Measurements from ENCODE around the gene CEL. TPM values are rescaled to one million over a fixed set of nuclear protein-coding genes. Genes with fewer than 3 reads are reported as not detected.

Gene CEL
- total and polyA plus RNA-seq, 2 donors (not counting 3 experiments of a cell fraction or from before 2014, with no cell fraction given) = 0.92 to 1.1 TPM

GRCh38 chr9:133058550-133059320 lies 3.0 kb upstream of the CEL start:
- no peaks in the 10 kb centered on the region for H3K9me1 ChIP-seq (replicated peaks; ENCODE audit: control insufficient read depth, extremely low read depth, insufficient read depth, low read length)
- no peak overlapping the region for H3K27ac ChIP-seq (ENCODE audit: insufficient read depth, low read depth, low read length)
- DNase-seq (ENCODE audit: low read depth, low spot score) (no peak), FAIRE-seq (no peak)
- no peak overlapping the region for H3K9ac ChIP-seq (replicated peaks; ENCODE audit: extremely low read depth, insufficient read depth, low read length)
- ChIA-PET CTCF (no interaction called here), POLR2A (no interaction called here)
- no peak overlapping the region for H2AFZ ChIP-seq (ENCODE audit: low read depth, low read length)
- H3K9me3 ChIP-seq (replicated peaks; ENCODE audit: control insufficient read depth, insufficient read depth, low read length) = no peaks in the 10 kb centered on the region
- no TSS peak for BruUV-seq (replicated peaks)
- H3K36me3 ChIP-seq (ENCODE audit: control insufficient read depth in 2 of 2, extremely low read depth in 1 of 2, insufficient read depth in 2 of 2, low read length in 2 of 2) = peaks cover 0 to 25% of the 10 kb centered on the region in 2 experiments
- H3K4me2 ChIP-seq (ENCODE audit: insufficient read depth, low read length) = no peak overlapping the region
- peaks cover 3% of the 10 kb centered on the region for H3K4me1 ChIP-seq (ENCODE audit: control insufficient read depth, extremely low read depth, insufficient read depth, low read length)
- intact Hi-C loops (cut with micrococcal nuclease) = no loop called here
- dilution Hi-C loops (cut with MboI; ENCODE audit: extremely low pct_ligation_motif_present, low sequenced_read_pairs) = no loop called here
- no peak overlapping the region for H3K4me3 ChIP-seq (replicated peaks in 1 of 3; ENCODE audit: insufficient read depth in 1 of 3, low read depth in 1 of 3, low read length in 3 of 3)
- H4K20me1 ChIP-seq (replicated peaks; ENCODE audit: control insufficient read depth, extremely low read depth, insufficient read depth, low read length) = no peaks in the 10 kb centered on the region
- H3K27me3 ChIP-seq (ENCODE audit: control insufficient read depth in 2 of 2, insufficient read depth in 2 of 2, low read length in 2 of 2) = no peaks in the 10 kb centered on the region
- H3K79me2 ChIP-seq (ENCODE audit: control insufficient read depth, insufficient read depth, low read length) = no peaks in the 10 kb centered on the region
- TF ChIP-seq POLR2AphosphoS5 (IDR thresholded peaks at IDR 0.05; ENCODE audit: insufficient read depth, low read depth, low read length) (no peak), EZH2 (IDR thresholded peaks at IDR 0.05; ENCODE audit: borderline replicate concordance, low read depth, low read length, severe bottlenecking) (no peak), MAX (IDR thresholded peaks at IDR 0.05; ENCODE audit: insufficient read depth, insufficient read length) (no peak), JUN (IDR thresholded peaks at IDR 0.05; ENCODE audit: borderline replicate concordance, insufficient read depth, insufficient read length, low read depth) (no peak), POLR2A (IDR thresholded peaks at IDR 0.05; ENCODE audit: low read depth, low read length) (no peak), CTCF (IDR thresholded peaks at IDR 0.05; ENCODE audit: extremely low read depth in 1 of 2, insufficient read depth in 1 of 2, low read depth in 1 of 2, low read length in 2 of 2) (no peak), FOS (IDR thresholded peaks at IDR 0.05; ENCODE audit: borderline replicate concordance, insufficient read depth, low read length) (no peak), MYC (IDR thresholded peaks at IDR 0.05; ENCODE audit: low read depth, low read length) (no peak)

Measured in endothelial cell of umbilical vein (primary cell).